HEK293T (cell line): ENCODE results near the gene ACAT2.
"Not testable (repeated sequence)": the region's sequence is repeated elsewhere in the genome, so short reads cannot be mapped to it uniquely, and the experiment has no call there.

Experiments used
- ARNT ChIP-seq: fragments of 450-650 bp; IDR thresholded peaks from 2 replicates; pipeline ENCODE4 v1.6.1; 2017; ENCODE audit warnings: mild to moderate bottlenecking
- BHLHE40 ChIP-seq: fragments of 450-650 bp; IDR thresholded peaks from 2 replicates; pipeline ENCODE4 v1.6.1; 2016; ENCODE audit warnings: mild to moderate bottlenecking, moderate library complexity, borderline replicate concordance
- L3MBTL2 ChIP-seq: fragments of 450-650 bp; conservative IDR thresholded peaks from 2 replicates; pipeline ENCODE4 v1.6.1; 2016; ENCODE audit warnings: mild to moderate bottlenecking

DNA sequence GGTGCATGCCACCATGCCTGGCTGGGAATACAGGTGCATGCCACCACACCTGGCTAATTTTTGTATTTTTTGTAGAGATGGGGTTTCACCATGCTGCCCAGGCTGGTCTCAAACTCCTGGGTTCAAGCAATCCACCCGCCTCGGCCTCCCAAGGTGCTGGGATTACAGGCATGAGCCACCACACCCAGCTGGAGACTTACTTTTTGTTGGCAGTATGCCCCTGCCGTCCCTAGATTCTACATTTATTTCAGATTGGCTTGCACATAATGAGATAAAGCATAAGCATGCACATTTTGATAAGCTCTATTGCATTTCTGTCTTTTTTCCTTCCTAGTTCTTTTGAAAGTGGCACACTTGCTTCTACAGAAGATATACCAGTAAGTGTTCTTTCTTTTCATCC lies 54.9 kb downstream of the ACAT2 start:
- TF ChIP-seq L3MBTL2, BHLHE40, ARNT: not testable (repeated sequence)
